SKM-1 (cell line): ENCODE results near the gene NRP1.

Experiments used
- DNase-seq: peaks from one replicate; lab custom pipeline; 2025; ENCODE audit not compliant: unreplicated experiment; lab: John Stamatoyannopoulos, UW

Gene NRP1

GRCh38 chr10:33267708-33268107, 66.8 kb downstream of the NRP1 start:
- DNase-seq, result no peak

GRCh38 chr10:33265621-33266020, 68.8 kb downstream of the NRP1 start:
- no peak for DNase-seq

- no peak for DNase-seq
Measured at GRCh38 chr10:33263453-33263852, 71.0 kb downstream of the NRP1 start.

- no peak for DNase-seq
Measured at GRCh38 chr10:33262871-33263270, 71.6 kb downstream of the NRP1 start.

- no peak for DNase-seq
Measured at GRCh38 chr10:33260403-33261149, 73.9 kb downstream of the NRP1 start.

GRCh38 chr10:33258967-33259366, 75.5 kb downstream of the NRP1 start:
- no peak for DNase-seq

- DNase-seq, result no peak
Measured at GRCh38 chr10:33257439-33258080, 76.9 kb downstream of the NRP1 start.

GRCh38 chr10:33256458-33256857, 78.0 kb downstream of the NRP1 start:
- no peak for DNase-seq

- DNase-seq, result no peak
Measured at GRCh38 chr10:33254556-33255160, 79.8 kb downstream of the NRP1 start.

GRCh38 chr10:33253411-33253810, 81.1 kb downstream of the NRP1 start:
- DNase-seq, result no peak

- no peak for DNase-seq
Measured at GRCh38 chr10:33252794-33253203, 81.7 kb downstream of the NRP1 start.

GRCh38 chr10:33252324-33252723, 82.1 kb downstream of the NRP1 start:
- DNase-seq, result no peak

- no peak for DNase-seq
Measured at GRCh38 chr10:33249659-33250345, 84.7 kb downstream of the NRP1 start.

- DNase-seq, result no peak
Measured at GRCh38 chr10:33249137-33249536, 85.3 kb downstream of the NRP1 start.

GRCh38 chr10:33248638-33249037, 85.8 kb downstream of the NRP1 start:
- peak; percentile 6 for DNase-seq

- DNase-seq, result no peak
Measured at GRCh38 chr10:33247221-33247922, 87.1 kb downstream of the NRP1 start.

GRCh38 chr10:33245343-33245742, 89.1 kb downstream of the NRP1 start:
- DNase-seq, result no peak

GRCh38 chr10:33244354-33244967, 90.0 kb downstream of the NRP1 start:
- DNase-seq, result no peak

GRCh38 chr10:33243703-33244102, 90.8 kb downstream of the NRP1 start:
- no peak for DNase-seq

- DNase-seq, result no peak
Measured at GRCh38 chr10:33242931-33243330, 91.5 kb downstream of the NRP1 start.

GRCh38 chr10:33241351-33241750, 93.1 kb downstream of the NRP1 start:
- DNase-seq, result no peak
